Right lobe of liver (tissue), 6 donors: ENCODE results near the gene USP12. TPM values are rescaled to one million over a fixed set of nuclear protein-coding genes. Genes with fewer than 3 reads are reported as not detected.
"Not testable (repeated sequence)": the region's sequence is repeated elsewhere in the genome, so short reads cannot be mapped to it uniquely, and the experiment has no call there.

Experiments used
- ATAC-seq, 4 donors: fragments of 200-7000 bp; cut with Tn5 transposase; one replicate each; pipeline ENCODE4 v1.9.1; 2020; ENCODE audit warnings: mild to moderate bottlenecking in 4 of 4, moderate library complexity in 4 of 4
- DNase-seq, 3 donors: peaks; one replicate each; pipeline ENCODE4 v3.0.0-alpha.2; 2020
- H3K27ac ChIP-seq, 3 donors: fragments of 200-600 bp; one replicate each; pipeline ENCODE4 v1.8.0; 2022
- H3K27me3 ChIP-seq, 2 donors: fragments of 200-600 bp; one replicate each; pipeline ENCODE4 v1.8.0; 2022
- H3K36me3 ChIP-seq, 4 donors: fragments of 200-600 bp; sonication (generic) in 1 of 4; one replicate each; pipeline versions ENCODE4 v1.5.1 to v1.8.0; 2017 to 2022; ENCODE audit warnings: control low read depth in 1 of 4
- H3K4me1 ChIP-seq, 4 donors: fragments of 200-600 bp; sonication (generic) in 1 of 4; one replicate each; pipeline versions ENCODE4 v1.5.1 to v1.8.0; 2017 to 2022; ENCODE audit warnings: control low read depth in 1 of 4
- H3K4me3 ChIP-seq, 3 donors: fragments of 200-600 bp; one replicate each; pipeline ENCODE4 v1.8.0; 2022
- H3K9me3 ChIP-seq, 4 donors: fragments of 200-600 bp; sonication (generic) in 1 of 4; one replicate each; pipeline versions ENCODE4 v1.5.1 to v1.8.0; 2017 to 2022; ENCODE audit warnings: control low read depth in 1 of 4
- CTCF ChIP-seq, 4 donors: fragments of 200-600 bp in 3 of 4; fragments of 450-650 bp in 1 of 4; IDR thresholded peaks; one replicate each; pipeline versions ENCODE4 v1.5.1 to v1.8.0; 2016 to 2022; ENCODE audit warnings: antibody characterized with exemption in 4 of 4, mild to moderate bottlenecking in 2 of 4
- POLR2A ChIP-seq: fragments of 450-650 bp; IDR thresholded peaks from one replicate; pipeline ENCODE4 v1.6.1; 2017; ENCODE audit warnings: antibody characterized with exemption, mild to moderate bottlenecking
- WGBS: methylation state at CpG from one replicate; pipeline ENCODE4 v1.1.6; 2018; ENCODE audit warnings: low coverage, low lambda C conversion rate; ENCODE audit not compliant: insufficient coverage; ENCODE audit errors: missing lambda C conversion rate; 5-methylcytosine and 5-hydroxymethylcytosine counted together
- intact Hi-C, 2 donors: fragments of 100-400 bp; cut with DNase I; formaldehyde crosslinking; loops; one replicate each; pipeline versions ENCODE4 v1.11.2 to v1.14.1; 2022
- total RNA-seq, 6 experiments: library from RNA; depleted of rRNA in 2 of 6; stranded (reverse); fragments of >200 nt in 2 of 6; fragmentation: NEBNext Ultra II Directional in 3 of 6; extraction: Animal tissue kit (Norgen Biotek cat#: 25700) in 3 of 6; gene quantifications; one replicate each; pipeline versions ENCODE4 v1.1.0 to v1.2.4, GENCODE V29; 2016 to 2023
- donor health status: DM: no; HTN: yes; CAD: no.
- donor health status: DM: no; HTN: no; CAD: no.
- donor health status: DM: no; HTN: no; CAD: no.
- donor health status: DM: no; HTN: yes; CAD: no.
- donor health status: DM: no; HTN: yes; CAD: no.

Gene USP12
- total RNA-seq, 6 experiments from 2014 or later = 11.5 to 25.4 (median 14.6) TPM

- H3K9me3 ChIP-seq = no peaks in the 10 kb centered on the region
- H3K27me3 ChIP-seq = no peaks in the 10 kb centered on the region
- H3K36me3 ChIP-seq = no peaks in the 10 kb centered on the region
- no peak for TF ChIP-seq POLR2A
- no peak for TF ChIP-seq CTCF (IDR thresholded peaks at IDR 0.05)
- no peak overlapping the region for H3K4me3 ChIP-seq
- DNase-seq (no peak), ATAC-seq (no peak)
- H3K27ac ChIP-seq = no peak overlapping the region
- intact Hi-C loops = no loop called here
- peaks cover 0 to 51% (median 20%) of the 10 kb centered on the region in 4 donors for H3K4me1 ChIP-seq
Observed at GRCh38 chr13:27126859-27127258, 44.8 kb downstream of the USP12 start.

GRCh38 chr13:27125357-27126282 lies 46.0 kb downstream of the USP12 start:
- no peak overlapping the region for H3K4me3 ChIP-seq
- H3K27me3 ChIP-seq = no peaks in the 10 kb centered on the region
- peaks cover 0 to 40% (median 16%) of the 10 kb centered on the region in 4 donors for H3K4me1 ChIP-seq
- WGBS = 89% methylated on average over 5 of the region's 23 CpGs
- no peak overlapping the region for H3K27ac ChIP-seq
- DNase-seq = no peak
- TF ChIP-seq POLR2A = no peak
- TF ChIP-seq CTCF (IDR thresholded peaks at IDR 0.05) = no peak
- no peaks in the 10 kb centered on the region for H3K9me3 ChIP-seq
- no peak for ATAC-seq
- no peaks in the 10 kb centered on the region for H3K36me3 ChIP-seq
- intact Hi-C loops = no loop called here

GRCh38 chr13:27124571-27124970 lies 47.0 kb downstream of the USP12 start:
- Histone ChIP-seq H3K27ac (no peak overlapping the region), H3K4me3 (no peak overlapping the region), H3K36me3 (no peaks in the 10 kb centered on the region), H3K27me3 (no peaks in the 10 kb centered on the region), H3K4me1 (peaks cover 0 to 32% (median 13%) of the 10 kb centered on the region in 4 donors), H3K9me3 (no peaks in the 10 kb centered on the region)
- WGBS = 90% methylated on average over 4 of the region's 4 CpGs
- TF ChIP-seq CTCF (IDR thresholded peaks at IDR 0.05) (no peak), POLR2A (no peak)
- intact Hi-C loops = no loop called here
- DNase-seq (no peak), ATAC-seq (no peak)

- intact Hi-C loops, H3K4me3 ChIP-seq, H3K36me3 ChIP-seq, ATAC-seq, H3K27me3 ChIP-seq, H3K9me3 ChIP-seq, DNase-seq, H3K27ac ChIP-seq: not testable (repeated sequence)
- WGBS = 100% methylated on average over 4 of the region's 4 CpGs
- H3K4me1 ChIP-seq = peaks cover 0 to 23% (median 10%) of the 10 kb centered on the region in 4 donors
Observed at GRCh38 chr13:27123445-27123844, 48.2 kb downstream of the USP12 start.

GRCh38 chr13:27122036-27122435 lies 49.6 kb downstream of the USP12 start:
- intact Hi-C loops = no loop called here
- Histone ChIP-seq H3K36me3 (no peaks in the 10 kb centered on the region), H3K4me3 (no peak overlapping the region), H3K9me3 (no peaks in the 10 kb centered on the region), H3K4me1 (peaks cover 0 to 10% (median 3%) of the 10 kb centered on the region in 4 donors), H3K27ac (no peak overlapping the region), H3K27me3 (no peaks in the 10 kb centered on the region)
- no peak for TF ChIP-seq POLR2A
- TF ChIP-seq CTCF (IDR thresholded peaks at IDR 0.05) = no peak
- DNase-seq = no peak
- no peak for ATAC-seq
- WGBS = 98% methylated on average over 5 of the region's 7 CpGs
